ENCODE measurements around the gene PWP2. TPM values are rescaled to one million over a fixed set of nuclear protein-coding genes. Genes with fewer than 3 reads are reported as not detected.
"Not testable (repeated sequence)": the region's sequence is repeated elsewhere in the genome, so short reads cannot be mapped to it uniquely, and the experiment has no call there.

The PWP2 gene
- 10 to 100 TPM; 40.4 to 42.0 TPM for total RNA-seq

GRCh38 chr21:44107026-44107501, at the start of gene PWP2:
Gene PWP2 (plus strand): TSS chr21:44107399. CDS start chr21:44107417, 18 bp downstream.
- H3K9me3 Mint-ChIP-seq; H3K4me3 Mint-ChIP-seq; H3K36me3 Mint-ChIP-seq (ENCODE audit: low read depth); H3K27me3 Mint-ChIP-seq; H3K4me1 Mint-ChIP-seq; H3K27ac Mint-ChIP-seq: not testable (repeated sequence)
- ATAC-seq (replicated peaks): peak; percentile 91

- Mint-ChIP-seq H3K4me1 (peaks cover 42% of the 10 kb centered on the region), H3K36me3 (ENCODE audit: low read depth) (peaks cover 79% of the 10 kb centered on the region), H3K4me3 (peak overlapping the region; percentile 81), H3K27ac (peak overlapping the region; percentile 89), H3K27me3 (no peaks in the 10 kb centered on the region), H3K9me3 (no peaks in the 10 kb centered on the region)
- ATAC-seq (replicated peaks): peak; percentile 93
Observed at GRCh38 chr21:44057960-44058651, 49.1 kb upstream of the PWP2 start.

DNA sequence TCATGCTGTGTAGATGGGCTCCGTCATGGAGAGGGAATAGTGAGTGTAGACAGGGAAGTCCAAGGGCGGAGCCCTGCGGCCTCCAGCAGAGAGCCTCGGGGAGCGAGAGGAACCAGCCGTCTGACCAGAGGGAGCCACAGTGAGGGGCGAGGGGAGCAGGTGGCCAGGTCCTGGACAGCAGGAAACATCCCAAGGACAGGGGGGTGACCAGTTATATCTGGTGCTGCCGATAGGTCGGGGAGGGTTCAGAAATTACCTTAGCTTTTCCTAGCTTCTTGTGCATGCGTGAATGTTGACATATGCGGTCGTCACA, 48.6 kb upstream of the PWP2 start:
- peak overlapping the region; percentile 89 for H3K27ac Mint-ChIP-seq
- H3K4me3 Mint-ChIP-seq: peak overlapping the region; percentile 81
- H3K36me3 Mint-ChIP-seq (ENCODE audit: low read depth): peaks cover 79% of the 10 kb centered on the region

DNA sequence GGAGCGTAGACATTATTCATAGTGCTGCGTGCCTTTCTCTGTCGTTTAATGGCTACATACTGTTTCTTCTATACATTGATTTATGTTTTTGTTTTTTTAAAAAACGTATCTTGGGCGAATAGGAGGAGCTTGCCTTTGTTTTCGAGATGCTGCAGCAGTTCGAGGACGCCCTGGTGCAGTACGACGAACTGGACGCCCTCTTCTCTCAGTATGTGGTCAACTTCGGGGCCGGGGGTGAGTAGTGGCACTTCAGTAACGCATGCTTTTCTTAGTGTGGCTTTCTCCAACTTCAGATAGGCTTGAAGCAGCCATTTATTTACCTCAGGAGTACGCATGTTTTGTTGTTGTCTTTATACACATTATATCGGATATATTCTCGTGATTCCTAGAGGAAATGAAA, 48.2 kb upstream of the PWP2 start:
- no peaks in the 10 kb centered on the region for H3K9me3 Mint-ChIP-seq
- no peak for ATAC-seq (replicated peaks)
- peak overlapping the region; percentile 81 for H3K4me3 Mint-ChIP-seq
- no peaks in the 10 kb centered on the region for H3K27me3 Mint-ChIP-seq
- peaks cover 42% of the 10 kb centered on the region for H3K4me1 Mint-ChIP-seq
- H3K36me3 Mint-ChIP-seq (ENCODE audit: low read depth): peaks cover 79% of the 10 kb centered on the region
- H3K27ac Mint-ChIP-seq: peak overlapping the region; percentile 89

More for the DNA sequence above, 48.6 kb upstream of the PWP2 start:
- Mint-ChIP-seq H3K4me1 (peaks cover 42% of the 10 kb centered on the region), H3K9me3 (no peaks in the 10 kb centered on the region), H3K27me3 (no peaks in the 10 kb centered on the region)
- no peak for ATAC-seq (replicated peaks)

DNA sequence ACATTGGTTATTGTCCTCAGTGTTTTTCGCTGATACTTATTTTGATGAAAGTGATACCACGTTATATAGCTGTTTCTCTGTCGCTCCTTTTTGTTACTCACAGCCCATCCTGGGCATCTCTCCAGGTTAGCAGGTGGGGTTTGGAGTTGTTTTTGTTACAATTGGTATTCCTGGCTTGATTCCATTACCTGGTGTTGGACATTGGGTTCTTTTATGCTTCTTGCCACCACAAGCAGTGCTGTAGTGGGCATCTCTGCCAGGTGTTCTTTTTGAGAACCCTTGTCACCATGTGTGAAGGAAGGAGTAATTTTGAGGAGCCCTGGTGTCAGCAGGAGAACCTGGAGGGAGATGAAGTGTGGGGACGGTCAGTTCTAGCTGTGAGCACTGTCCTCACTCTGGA, 47.5 kb upstream of the PWP2 start:
- peak overlapping the region; percentile 89 for H3K27ac Mint-ChIP-seq
- H3K27me3 Mint-ChIP-seq: no peaks in the 10 kb centered on the region
- no peak for ATAC-seq (replicated peaks)
- no peaks in the 10 kb centered on the region for H3K9me3 Mint-ChIP-seq
- H3K4me1 Mint-ChIP-seq: peaks cover 47% of the 10 kb centered on the region
- H3K4me3 Mint-ChIP-seq: peak overlapping the region; percentile 81
- H3K36me3 Mint-ChIP-seq (ENCODE audit: low read depth): peaks cover 79% of the 10 kb centered on the region

- ATAC-seq (replicated peaks): no peak
- no peaks in the 10 kb centered on the region for H3K9me3 Mint-ChIP-seq
- H3K27ac Mint-ChIP-seq: peak overlapping the region; percentile 33
- peaks cover 48% of the 10 kb centered on the region for H3K4me1 Mint-ChIP-seq
- H3K27me3 Mint-ChIP-seq: no peaks in the 10 kb centered on the region
- no peak overlapping the region for H3K4me3 Mint-ChIP-seq
- H3K36me3 Mint-ChIP-seq (ENCODE audit: low read depth): peaks cover 80% of the 10 kb centered on the region
Observed at GRCh38 chr21:44062380-44062779, 44.8 kb upstream of the PWP2 start.

DNA sequence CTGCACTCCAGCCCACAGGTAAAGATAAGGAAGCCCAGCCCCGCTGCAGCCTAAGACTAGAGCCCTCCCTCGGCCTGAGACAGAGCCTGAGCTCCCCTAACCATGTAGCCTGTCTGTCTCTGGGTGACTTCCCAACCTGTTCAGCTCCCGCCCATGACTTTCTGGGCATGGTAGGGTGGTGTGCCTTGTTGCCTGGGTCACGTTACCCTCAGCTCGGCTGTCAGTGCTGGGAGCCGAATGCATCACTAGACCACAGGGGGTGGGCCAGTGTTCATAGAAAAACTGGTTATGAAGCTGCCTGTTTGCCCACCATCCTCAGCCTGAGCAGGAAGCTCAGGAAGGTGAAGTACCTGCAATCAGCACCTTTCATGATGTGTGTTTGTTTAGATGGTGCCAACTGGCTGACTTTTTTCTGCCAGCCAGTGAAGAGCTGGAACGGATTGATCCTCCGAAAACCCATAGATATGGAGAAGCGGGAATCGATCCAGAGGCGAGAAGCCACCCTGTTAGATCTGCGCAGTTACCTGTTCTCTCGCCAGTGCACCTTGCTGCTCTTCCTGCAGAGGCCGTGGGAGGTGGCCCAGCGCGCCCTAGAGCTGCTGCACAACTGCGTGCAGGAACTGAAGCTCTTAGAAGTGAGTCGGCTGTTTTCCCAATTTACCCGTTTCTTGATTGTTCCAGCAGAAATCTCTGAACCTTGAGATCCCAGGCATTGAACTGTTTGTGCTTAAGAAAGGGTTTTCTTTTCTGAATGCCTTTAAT, 43.9 kb upstream of the PWP2 start:
- Mint-ChIP-seq H3K9me3 (no peaks in the 10 kb centered on the region), H3K4me3 (peak overlapping the region; percentile 73), H3K36me3 (ENCODE audit: low read depth) (peaks cover 82% of the 10 kb centered on the region), H3K27me3 (no peaks in the 10 kb centered on the region), H3K27ac (peak overlapping the region; percentile 33), H3K4me1 (peaks cover 46% of the 10 kb centered on the region)
- ATAC-seq (replicated peaks): no peak

DNA sequence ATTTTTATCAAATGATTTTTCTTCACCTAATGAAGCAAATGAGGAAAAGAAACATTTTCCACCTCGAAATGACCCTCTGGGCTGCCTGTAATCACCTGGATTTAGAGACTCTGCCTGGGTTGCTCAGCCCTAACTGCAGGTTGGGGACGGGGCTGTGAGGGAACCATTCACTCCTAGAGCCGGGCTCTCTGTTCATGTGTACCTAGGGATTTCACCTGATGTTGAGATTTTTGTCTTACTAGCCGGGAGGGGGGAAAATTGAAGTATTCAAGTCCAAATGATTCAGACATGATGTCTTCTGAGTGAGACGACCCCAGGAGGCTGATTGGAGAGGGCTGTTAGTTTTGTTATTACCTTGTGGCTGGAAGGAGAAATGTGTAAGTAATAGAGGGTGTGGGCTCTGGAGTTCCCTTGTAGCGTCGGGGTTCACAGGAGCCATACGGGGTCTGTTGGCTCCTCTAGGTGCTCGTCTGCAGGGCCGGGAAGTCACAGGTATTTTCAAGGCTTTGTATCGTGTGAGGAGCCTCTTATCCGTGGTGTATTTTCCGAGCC, 42.3 kb upstream of the PWP2 start:
- H3K4me1 Mint-ChIP-seq: peaks cover 33% of the 10 kb centered on the region
- no peaks in the 10 kb centered on the region for H3K27me3 Mint-ChIP-seq
- H3K9me3 Mint-ChIP-seq: no peaks in the 10 kb centered on the region
- peak overlapping the region; percentile 73 for H3K4me3 Mint-ChIP-seq
- peak overlapping the region; percentile 81 for H3K27ac Mint-ChIP-seq
- peak; percentile 69 for ATAC-seq (replicated peaks)
- peaks cover 82% of the 10 kb centered on the region for H3K36me3 Mint-ChIP-seq (ENCODE audit: low read depth)

- H3K4me1 Mint-ChIP-seq: peaks cover 33% of the 10 kb centered on the region
- H3K9me3 Mint-ChIP-seq: no peaks in the 10 kb centered on the region
- peak overlapping the region; percentile 73 for H3K4me3 Mint-ChIP-seq
- peaks cover 84% of the 10 kb centered on the region for H3K36me3 Mint-ChIP-seq (ENCODE audit: low read depth)
- H3K27me3 Mint-ChIP-seq: no peaks in the 10 kb centered on the region
- peak overlapping the region; percentile 81 for H3K27ac Mint-ChIP-seq
- peak; percentile 98 for ATAC-seq (replicated peaks)
Observed at GRCh38 chr21:44065428-44065827, 41.8 kb upstream of the PWP2 start.

DNA sequence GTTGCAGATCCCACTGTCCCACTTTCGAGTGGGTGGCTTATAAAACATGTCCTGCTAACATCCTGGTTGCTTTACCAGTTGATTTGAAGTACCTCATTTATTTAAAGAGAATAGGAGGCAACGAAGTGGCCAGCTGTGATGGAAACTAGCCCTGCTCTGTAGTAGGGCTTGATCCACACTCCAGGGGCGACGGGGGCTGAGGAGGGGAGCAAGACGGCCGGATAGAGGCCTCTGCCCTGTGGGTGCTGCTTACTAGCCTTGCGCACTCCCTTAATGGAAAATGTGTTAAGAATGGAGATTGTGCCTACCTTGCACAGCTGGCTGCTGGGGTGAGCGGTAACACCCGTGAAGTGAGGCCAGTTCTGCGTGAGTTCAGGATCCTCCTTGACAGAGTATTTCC, 41.1 kb upstream of the PWP2 start:
- Mint-ChIP-seq H3K27ac (peak overlapping the region; percentile 81), H3K4me1 (peaks cover 33% of the 10 kb centered on the region)

DNA sequence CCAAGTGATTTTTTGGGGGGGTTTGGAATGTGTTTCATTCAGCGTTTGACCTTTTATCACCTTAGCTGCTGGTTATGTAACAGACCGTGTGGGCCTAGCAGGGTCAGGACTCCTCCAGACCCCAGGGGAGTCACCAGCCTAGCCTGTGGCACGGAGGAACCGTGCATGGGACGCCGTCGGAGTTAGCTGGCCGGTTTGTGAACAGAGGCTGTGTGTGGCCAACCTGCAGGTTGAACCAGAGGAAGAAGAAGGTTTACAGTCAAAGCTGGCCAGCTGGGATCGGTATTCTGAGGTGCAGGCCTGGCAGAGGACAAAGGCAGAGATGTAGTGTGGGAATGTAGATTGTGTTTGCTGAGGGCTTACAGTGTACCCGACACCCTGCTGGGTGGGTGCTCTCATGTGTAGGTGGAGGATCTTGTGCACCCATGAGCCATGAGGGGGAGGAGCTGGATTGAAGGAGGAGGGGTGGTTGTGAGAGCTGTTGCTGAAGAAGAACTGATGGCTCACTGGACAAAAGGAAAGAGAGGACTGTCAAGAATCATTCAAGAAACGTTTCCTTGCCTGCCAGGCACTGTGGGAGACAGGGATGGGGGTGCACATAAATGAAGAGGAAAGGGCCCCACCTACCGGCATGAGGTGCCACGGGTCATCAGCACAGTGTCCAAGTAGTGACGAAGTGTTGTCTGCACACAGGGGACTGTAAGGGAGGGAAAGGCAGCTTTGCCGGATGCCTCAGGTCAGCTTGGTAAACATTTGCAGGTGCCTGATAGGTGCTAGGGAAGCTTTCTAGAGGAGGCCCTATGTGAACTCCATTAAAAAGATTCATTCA, 40.0 kb upstream of the PWP2 start:
- Mint-ChIP-seq H3K27ac (peak overlapping the region; percentile 81), H3K36me3 (ENCODE audit: low read depth) (peaks cover 98% of the 10 kb centered on the region), H3K27me3 (no peaks in the 10 kb centered on the region), H3K9me3 (no peaks in the 10 kb centered on the region), H3K4me3 (no peak overlapping the region), H3K4me1 (peaks cover 33% of the 10 kb centered on the region)
- ATAC-seq (replicated peaks): no peak

More for the DNA sequence above, 41.1 kb upstream of the PWP2 start:
- Mint-ChIP-seq H3K9me3 (no peaks in the 10 kb centered on the region), H3K36me3 (ENCODE audit: low read depth) (peaks cover 91% of the 10 kb centered on the region), H3K4me3 (peak overlapping the region; percentile 73), H3K27me3 (no peaks in the 10 kb centered on the region)
- no peak for ATAC-seq (replicated peaks)

DNA sequence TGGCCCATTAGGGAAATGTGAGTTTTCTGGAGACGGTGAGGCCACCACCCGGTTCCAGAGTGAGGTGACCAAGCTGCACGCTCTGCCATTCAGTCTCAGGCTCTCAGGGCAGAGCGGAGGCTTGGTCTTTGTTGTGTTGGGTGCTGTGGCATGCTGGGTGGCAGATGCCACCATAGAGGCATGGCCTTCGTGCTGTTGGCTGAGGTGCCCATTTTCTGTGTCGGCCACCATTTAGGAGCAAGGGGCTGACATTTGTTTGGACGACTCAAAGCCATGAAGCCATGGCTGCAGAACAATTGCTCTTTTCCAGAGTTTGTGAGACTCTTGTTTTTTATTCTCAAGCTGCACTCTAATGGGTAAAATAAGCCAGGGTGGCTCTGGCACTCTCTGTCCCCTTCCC, 36.8 kb upstream of the PWP2 start:
- H3K4me1 Mint-ChIP-seq: peaks cover 24% of the 10 kb centered on the region
- no peak for ATAC-seq (replicated peaks)
- no peaks in the 10 kb centered on the region for H3K27me3 Mint-ChIP-seq
- no peak overlapping the region for H3K4me3 Mint-ChIP-seq
- H3K36me3 Mint-ChIP-seq (ENCODE audit: low read depth): peaks cover 98% of the 10 kb centered on the region
- no peaks in the 10 kb centered on the region for H3K9me3 Mint-ChIP-seq
- H3K27ac Mint-ChIP-seq: no peak overlapping the region

- H3K36me3 Mint-ChIP-seq (ENCODE audit: low read depth): peaks cover 96% of the 10 kb centered on the region
- peaks cover 24% of the 10 kb centered on the region for H3K4me1 Mint-ChIP-seq
- no peak for ATAC-seq (replicated peaks)
- H3K4me3 Mint-ChIP-seq: no peak overlapping the region
- no peaks in the 10 kb centered on the region for H3K9me3 Mint-ChIP-seq
- peak overlapping the region; percentile 36 for H3K27ac Mint-ChIP-seq
- H3K27me3 Mint-ChIP-seq: no peaks in the 10 kb centered on the region
Observed at GRCh38 chr21:44071359-44072104, 35.7 kb upstream of the PWP2 start.

GRCh38 chr21:44072111-44072510, 35.1 kb upstream of the PWP2 start:
- no peak for ATAC-seq (replicated peaks)
- Mint-ChIP-seq H3K36me3 (ENCODE audit: low read depth) (peaks cover 96% of the 10 kb centered on the region), H3K4me3 (no peak overlapping the region), H3K27ac (no peak overlapping the region), H3K9me3 (no peaks in the 10 kb centered on the region), H3K27me3 (no peaks in the 10 kb centered on the region), H3K4me1 (peaks cover 23% of the 10 kb centered on the region)
